HEK293 (cell line): ENCODE results near the gene UFSP2.

Source experiments
- CTCF ChIA-PET: fragments of 350-600 bp; formaldehyde crosslinking; extraction: SDS; loops from one replicate; lab custom pipeline; 2021; ENCODE audit warnings: antibody characterized with exemption; lab: Yijun Ruan, JAX
- POLR2A ChIA-PET: fragments of 300-600 bp; formaldehyde crosslinking; extraction: SDS; loops from one replicate; lab custom pipeline; 2020; ENCODE audit warnings: antibody characterized with exemption, inconsistent platforms; lab: Yijun Ruan, JAX
- H3K27ac ChIP-seq: fragments of 200-500 bp; sonication (Bioruptor generic); 2 replicates; pipeline ENCODE4 v1.5.1; 2014; ENCODE audit warnings: low read depth, low read length, control low read depth, inconsistent platforms; ENCODE audit errors: extremely low read depth
- H3K36me3 ChIP-seq, 2 experiments: fragments of 200-500 bp in 1 of 2; sonication (Bioruptor generic) in 1 of 2; 1 replicate in 1 of 2; 2 replicates in 1 of 2; pipeline ENCODE4 v1.5.1; 2014 to 2017; ENCODE audit warnings: inconsistent platforms in 2 of 2, low read length in 2 of 2; ENCODE audit not compliant: control insufficient read depth in 2 of 2, insufficient read depth in 1 of 2
- H3K4me1 ChIP-seq: fragments of 200-500 bp; sonication (Bioruptor generic); 2 replicates; pipeline ENCODE4 v1.5.1; 2014; ENCODE audit warnings: mild to moderate bottlenecking, low read length, inconsistent platforms; ENCODE audit not compliant: control insufficient read depth, insufficient read depth
- H3K4me3 ChIP-seq: 2 replicates; pipeline ENCODE4 v1.5.1; 2011; ENCODE audit warnings: low read depth, mild to moderate bottlenecking, control low read depth, low read length, moderate library complexity
- H3K9me3 ChIP-seq: fragments of 200-500 bp; sonication (Bioruptor generic); 2 replicates; pipeline ENCODE4 v1.5.1; 2014; ENCODE audit warnings: low read depth, low read length, inconsistent platforms; ENCODE audit not compliant: control insufficient read depth, insufficient read depth
- FEZF1 ChIP-seq: fragments of 450-650 bp; formaldehyde crosslinking; IDR thresholded peaks from 2 replicates; pipeline ENCODE4 v1.5.1; 2016; ENCODE audit warnings: missing biosample characterization, missing genetic modification characterization
- GLI2 ChIP-seq: fragments of 450-650 bp; formaldehyde crosslinking; IDR thresholded peaks from 2 replicates; pipeline ENCODE4; 2017; ENCODE audit warnings: missing biosample characterization, missing genetic modification characterization, low read depth, borderline replicate concordance
- HOXC10 ChIP-seq: sonication (generic); formaldehyde crosslinking; IDR thresholded peaks from 2 replicates; pipeline ENCODE4 v1.8.1; 2023; ENCODE audit warnings: mild to moderate bottlenecking, missing genetic modification reagents
- MEIS1 ChIP-seq: sonication (generic); formaldehyde crosslinking; IDR thresholded peaks from 2 replicates; pipeline ENCODE4 v1.8.1; 2022; ENCODE audit warnings: missing genetic modification reagents, mild to moderate bottlenecking, borderline replicate concordance
- PATZ1 ChIP-seq: fragments of 450-650 bp; formaldehyde crosslinking; IDR thresholded peaks from 2 replicates; pipeline ENCODE4 v1.5.1; 2016; ENCODE audit warnings: missing biosample characterization, missing genetic modification characterization
- TRIM28 ChIP-seq: IDR thresholded peaks from 2 replicates; pipeline ENCODE4 v1.6.1; 2011; ENCODE audit warnings: low read length, control low read depth, borderline replicate concordance
- ZBTB17 ChIP-seq: fragments of 450-650 bp; formaldehyde crosslinking; IDR thresholded peaks from 2 replicates; pipeline ENCODE4 v1.5.1; 2016; ENCODE audit warnings: missing biosample characterization, missing genetic modification characterization
- ZBTB20 ChIP-seq: fragments of 450-650 bp; formaldehyde crosslinking; IDR thresholded peaks from 2 replicates; pipeline ENCODE4 v1.5.1; 2016; ENCODE audit warnings: missing biosample characterization, missing genetic modification characterization
- ZBTB44 ChIP-seq: fragments of 450-650 bp; IDR thresholded peaks from 2 replicates; pipeline ENCODE4 v1.5.1; 2018; ENCODE audit warnings: missing biosample characterization, mild to moderate bottlenecking, missing genetic modification characterization
- ZIC2 ChIP-seq: fragments of 450-650 bp; formaldehyde crosslinking; IDR thresholded peaks from 2 replicates; pipeline ENCODE4 v1.5.1; 2016; ENCODE audit warnings: missing biosample characterization, missing genetic modification characterization
- ZNF10 ChIP-seq: fragments of 450-650 bp; formaldehyde crosslinking; IDR thresholded peaks from 2 replicates; pipeline ENCODE4 v1.5.1; 2017; ENCODE audit warnings: missing biosample characterization, missing genetic modification characterization
- ZNF239 ChIP-seq: fragments of 450-650 bp; formaldehyde crosslinking; IDR thresholded peaks from 2 replicates; pipeline ENCODE4 v1.5.1; 2016; ENCODE audit warnings: missing biosample characterization, missing genetic modification characterization
- ZNF354C ChIP-seq: fragments of 450-650 bp; formaldehyde crosslinking; IDR thresholded peaks from 2 replicates; pipeline ENCODE4 v1.5.1; 2016; ENCODE audit warnings: missing biosample characterization, missing genetic modification characterization, low read depth, borderline replicate concordance
- ZNF433 ChIP-seq: fragments of 450-650 bp; formaldehyde crosslinking; IDR thresholded peaks from 2 replicates; pipeline ENCODE4 v1.5.1; 2016; ENCODE audit warnings: missing biosample characterization, missing genetic modification characterization, low read depth
- ZNF473 ChIP-seq: fragments of 450-650 bp; formaldehyde crosslinking; IDR thresholded peaks from 2 replicates; pipeline ENCODE4 v1.5.1; 2017; ENCODE audit warnings: missing biosample characterization, missing genetic modification characterization
- ZNF600 ChIP-seq: fragments of 450-650 bp; formaldehyde crosslinking; IDR thresholded peaks from 2 replicates; pipeline ENCODE4 v1.5.1; 2016; ENCODE audit warnings: missing biosample characterization, missing genetic modification characterization
- ZNF707 ChIP-seq: fragments of 450-650 bp; formaldehyde crosslinking; IDR thresholded peaks from 2 replicates; pipeline ENCODE4 v1.5.1; 2016; ENCODE audit warnings: missing biosample characterization, missing genetic modification characterization
- TF ChIP-seq, protein P1 (sequence below): fragments of 450-650 bp; formaldehyde crosslinking; IDR thresholded peaks from 2 replicates; pipeline ENCODE4 v1.5.1; 2016; ENCODE audit warnings: missing biosample characterization, missing genetic modification characterization, low read depth
- TF ChIP-seq, protein P2 (sequence below): fragments of 450-650 bp; formaldehyde crosslinking; IDR thresholded peaks from 2 replicates; pipeline ENCODE4 v1.5.1; 2017; ENCODE audit warnings: missing biosample characterization, mild to moderate bottlenecking, missing genetic modification characterization, moderate library complexity
- TF ChIP-seq, protein P3 (sequence below): fragments of 450-650 bp; formaldehyde crosslinking; IDR thresholded peaks from 2 replicates; pipeline ENCODE4 v1.5.1; 2016; ENCODE audit warnings: missing biosample characterization, missing genetic modification characterization

The UFSP2 gene

GRCh38 chr4:185467101-185467500, 41.3 kb upstream of the UFSP2 start (continued):
- TF ChIP-seq ZIC2 (tag by site-specific recombination): no peak

GRCh38 chr4:185465707-185466106, 39.9 kb upstream of the UFSP2 start:
- TF ChIP-seq ZBTB20 (tag by site-specific recombination): no peak
- TF ChIP-seq, protein P1, sequence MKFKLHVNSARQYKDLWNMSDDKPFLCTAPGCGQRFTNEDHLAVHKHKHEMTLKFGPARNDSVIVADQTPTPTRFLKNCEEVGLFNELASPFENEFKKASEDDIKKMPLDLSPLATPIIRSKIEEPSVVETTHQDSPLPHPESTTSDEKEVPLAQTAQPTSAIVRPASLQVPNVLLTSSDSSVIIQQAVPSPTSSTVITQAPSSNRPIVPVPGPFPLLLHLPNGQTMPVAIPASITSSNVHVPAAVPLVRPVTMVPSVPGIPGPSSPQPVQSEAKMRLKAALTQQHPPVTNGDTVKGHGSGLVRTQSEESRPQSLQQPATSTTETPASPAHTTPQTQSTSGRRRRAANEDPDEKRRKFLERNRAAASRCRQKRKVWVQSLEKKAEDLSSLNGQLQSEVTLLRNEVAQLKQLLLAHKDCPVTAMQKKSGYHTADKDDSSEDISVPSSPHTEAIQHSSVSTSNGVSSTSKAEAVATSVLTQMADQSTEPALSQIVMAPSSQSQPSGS (tag by site-specific recombination): peak; percentile 74
- no peak overlapping the region for H3K27ac ChIP-seq
- CTCF ChIA-PET: no interaction called here

GRCh38 chr4:185464887-185465286, 39.1 kb upstream of the UFSP2 start:
- POLR2A ChIA-PET: no interaction called here
- CTCF ChIA-PET: interaction anchor here (0.6 kb wide), 1 partner anchor 190 kb away, joined by 3 read pairs; no protein-coding TSS in a partner anchor
- no peak overlapping the region for H3K4me3 ChIP-seq
- H3K4me1 ChIP-seq: 0 out of 2 replicates have a peak, but pooled peaks cover 3% of the 10 kb centered on the region
- no peak overlapping the region for H3K27ac ChIP-seq
- H3K9me3 ChIP-seq: no peaks in the 10 kb centered on the region
- H3K36me3 ChIP-seq: no peaks in the 10 kb centered on the region
- no peak for TF ChIP-seq ZNF354C (tag by site-specific recombination)
- TF ChIP-seq ZNF600 (tag by site-specific recombination): no peak
- TF ChIP-seq ZBTB44: no peak
- no peak for TF ChIP-seq FEZF1 (tag by site-specific recombination)
- no peak for TF ChIP-seq HOXC10 (CRISPR knock-in tag)
- no peak for TF ChIP-seq ZBTB17 (tag by site-specific recombination)
- TF ChIP-seq ZNF473 (tag by site-specific recombination): no peak
- no peak for TF ChIP-seq ZNF433 (tag by site-specific recombination)
- TF ChIP-seq, protein P2, sequence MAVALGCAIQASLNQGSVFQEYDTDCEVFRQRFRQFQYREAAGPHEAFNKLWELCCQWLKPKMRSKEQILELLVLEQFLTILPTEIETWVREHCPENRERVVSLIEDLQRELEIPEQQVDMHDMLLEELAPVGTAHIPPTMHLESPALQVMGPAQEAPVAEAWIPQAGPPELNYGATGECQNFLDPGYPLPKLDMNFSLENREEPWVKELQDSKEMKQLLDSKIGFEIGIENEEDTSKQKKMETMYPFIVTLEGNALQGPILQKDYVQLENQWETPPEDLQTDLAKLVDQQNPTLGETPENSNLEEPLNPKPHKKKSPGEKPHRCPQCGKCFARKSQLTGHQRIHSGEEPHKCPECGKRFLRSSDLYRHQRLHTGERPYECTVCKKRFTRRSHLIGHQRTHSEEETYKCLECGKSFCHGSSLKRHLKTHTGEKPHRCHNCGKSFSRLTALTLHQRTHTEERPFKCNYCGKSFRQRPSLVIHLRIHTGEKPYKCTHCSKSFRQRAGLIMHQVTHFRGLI (tag by site-specific recombination): no peak
- TF ChIP-seq ZNF707: no peak
- TF ChIP-seq ZNF10 (tag by site-specific recombination): no peak
- TF ChIP-seq, protein P3, sequence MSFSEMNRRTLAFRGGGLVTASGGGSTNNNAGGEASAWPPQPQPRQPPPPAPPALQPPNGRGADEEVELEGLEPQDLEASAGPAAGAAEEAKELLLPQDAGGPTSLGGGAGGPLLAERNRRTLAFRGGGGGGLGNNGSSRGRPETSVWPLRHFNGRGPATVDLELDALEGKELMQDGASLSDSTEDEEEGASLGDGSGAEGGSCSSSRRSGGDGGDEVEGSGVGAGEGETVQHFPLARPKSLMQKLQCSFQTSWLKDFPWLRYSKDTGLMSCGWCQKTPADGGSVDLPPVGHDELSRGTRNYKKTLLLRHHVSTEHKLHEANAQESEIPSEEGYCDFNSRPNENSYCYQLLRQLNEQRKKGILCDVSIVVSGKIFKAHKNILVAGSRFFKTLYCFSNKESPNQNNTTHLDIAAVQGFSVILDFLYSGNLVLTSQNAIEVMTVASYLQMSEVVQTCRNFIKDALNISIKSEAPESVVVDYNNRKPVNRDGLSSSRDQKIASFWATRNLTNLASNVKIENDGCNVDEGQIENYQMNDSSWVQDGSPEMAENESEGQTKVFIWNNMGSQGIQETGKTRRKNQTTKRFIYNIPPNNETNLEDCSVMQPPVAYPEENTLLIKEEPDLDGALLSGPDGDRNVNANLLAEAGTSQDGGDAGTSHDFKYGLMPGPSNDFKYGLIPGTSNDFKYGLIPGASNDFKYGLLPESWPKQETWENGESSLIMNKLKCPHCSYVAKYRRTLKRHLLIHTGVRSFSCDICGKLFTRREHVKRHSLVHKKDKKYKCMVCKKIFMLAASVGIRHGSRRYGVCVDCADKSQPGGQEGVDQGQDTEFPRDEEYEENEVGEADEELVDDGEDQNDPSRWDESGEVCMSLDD (tag by site-specific recombination): no peak
- no peak for TF ChIP-seq ZNF239 (tag by site-specific recombination)
- no peak for TF ChIP-seq GLI2 (tag by site-specific recombination)
- TF ChIP-seq TRIM28: no peak
- TF ChIP-seq MEIS1 (CRISPR knock-in tag): no peak
- no peak for TF ChIP-seq PATZ1 (tag by site-specific recombination)
- TF ChIP-seq, all 188 proteins: peak for 0

More at GRCh38 chr4:185465707-185466106, 39.9 kb upstream of the UFSP2 start:
- no peaks in the 10 kb centered on the region for H3K9me3 ChIP-seq
- no peaks in the 10 kb centered on the region for H3K36me3 ChIP-seq
- POLR2A ChIA-PET: no interaction called here
- H3K4me1 ChIP-seq: 0 out of 2 replicates have a peak, but pooled peaks cover 3% of the 10 kb centered on the region
- no peak overlapping the region for H3K4me3 ChIP-seq
